Lung (tissue), 12 donors: Measurements from ENCODE around the gene TENT4A. TPM values are rescaled to one million over a fixed set of nuclear protein-coding genes. Genes with fewer than 3 reads are reported as not detected.

Experiments
- ATAC-seq: fragments of 200-7000 bp; cut with Tn5 transposase; one replicate; pipeline ENCODE4 v1.9.1; 2020; ENCODE audit warnings: moderate number of reproducible peaks; ENCODE audit not compliant: insufficient read depth, low FRiP score
- DNase-seq, 3 donors: peaks; one replicate each; pipeline ENCODE4 v3.0.0-alpha.2; 2013 to 2017
- H3K27ac ChIP-seq, 2 donors: one replicate each; pipeline ENCODE4 v1.5.1; 2013; ENCODE audit warnings: mild to moderate bottlenecking in 2 of 2, moderate library complexity in 2 of 2, control low read depth in 1 of 2, inconsistent platforms in 1 of 2, low read depth in 1 of 2, low read length in 1 of 2
- H3K27me3 ChIP-seq, 3 donors: one replicate each; pipeline ENCODE4 v1.5.1; 2013; ENCODE audit warnings: low read length in 2 of 3; ENCODE audit not compliant: control insufficient read depth in 3 of 3, insufficient read depth in 3 of 3
- H3K36me3 ChIP-seq, 4 donors: one replicate each; pipeline ENCODE4 v1.5.1; 2013; ENCODE audit warnings: low read length in 4 of 4, mild to moderate bottlenecking in 1 of 4, moderate library complexity in 1 of 4; ENCODE audit not compliant: control insufficient read depth in 4 of 4, insufficient read depth in 4 of 4
- H3K4me1 ChIP-seq, 5 donors: one replicate each; pipeline ENCODE4 v1.5.1; 2013; ENCODE audit warnings: low read length in 5 of 5, mild to moderate bottlenecking in 2 of 5, moderate library complexity in 1 of 5; ENCODE audit not compliant: control insufficient read depth in 5 of 5, insufficient read depth in 5 of 5
- H3K4me3 ChIP-seq: one replicate; pipeline ENCODE4 v1.5.1; 2013; ENCODE audit warnings: mild to moderate bottlenecking, control low read depth, moderate library complexity
- H3K9ac ChIP-seq, 2 donors: one replicate each; pipeline ENCODE4 v1.5.1; 2013; ENCODE audit warnings: low read length in 2 of 2, control low read depth in 1 of 2; ENCODE audit not compliant: insufficient read depth in 1 of 2
- H3K9me3 ChIP-seq, 4 donors: one replicate each; pipeline ENCODE4 v1.5.1; 2013; ENCODE audit warnings: low read length in 3 of 4, mild to moderate bottlenecking in 1 of 4, moderate library complexity in 1 of 4; ENCODE audit not compliant: control insufficient read depth in 4 of 4, insufficient read depth in 3 of 4
- WGBS, 2 donors: extraction: QIAGEN DNeasy Blood & Tissue Kit; methylation state at CpG; one replicate each; pipeline ENCODE4 v1.1.7; 2013; 5-methylcytosine and 5-hydroxymethylcytosine counted together
- polyA plus RNA-seq, 2 donors: library from polyadenylated mRNA; stranded (reverse); fragments of 200-250 nt; gene quantifications; one replicate each; pipeline ENCODE4 v1.2.1, GENCODE V29; 2013
- total RNA-seq, 2 donors: library from RNA; depleted of rRNA in 1 of 2; stranded (reverse); fragments of >200 nt in 1 of 2; gene quantifications; one replicate each; pipeline ENCODE4 v1.2.1, GENCODE V29; 2014 to 2021
- TF ChIP-seq, protein P1 (sequence below): IDR thresholded peaks from 2 replicates; pipeline ENCODE4 v1.5.1; 2012; ENCODE audit warnings: mild to moderate bottlenecking; ENCODE audit errors: control extremely low read depth, extremely low read depth
- donor health status: control.
- donor health status: control.
- donor health status: Bipolar disorder and iron deficiency.
- donor health status: healthy.
- donor health status: DM: yes; HTN: yes; CAD: no.

TENT4A gene
- total and polyA plus RNA-seq, 4 donors: 9.4 to 46.9 (median 17.3) TPM

DNA sequence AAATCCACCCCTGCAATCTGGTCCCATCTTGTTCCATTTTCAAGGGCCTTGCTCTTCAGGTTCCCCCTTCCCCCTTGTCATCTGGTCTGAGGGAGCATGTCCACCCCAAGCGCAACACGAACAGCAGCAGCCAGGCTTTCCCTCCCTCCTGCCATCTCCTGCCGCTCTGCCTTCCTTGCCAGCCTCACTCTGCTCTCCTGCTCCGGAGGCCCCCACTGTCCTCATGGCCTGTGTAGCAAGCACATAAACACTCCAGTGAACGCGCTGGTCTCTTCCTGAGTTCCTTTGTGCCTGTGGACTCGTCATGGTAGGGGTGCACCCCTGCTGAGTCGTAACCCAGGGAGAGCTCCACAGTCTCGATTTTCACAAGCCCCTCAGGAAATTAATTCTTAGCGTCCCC lies 29.9 kb downstream of the TENT4A start:
- 86 to 88% methylated on average over 10 of the region's 10 CpGs for WGBS, 2 donors
- TF ChIP-seq, protein P1, sequence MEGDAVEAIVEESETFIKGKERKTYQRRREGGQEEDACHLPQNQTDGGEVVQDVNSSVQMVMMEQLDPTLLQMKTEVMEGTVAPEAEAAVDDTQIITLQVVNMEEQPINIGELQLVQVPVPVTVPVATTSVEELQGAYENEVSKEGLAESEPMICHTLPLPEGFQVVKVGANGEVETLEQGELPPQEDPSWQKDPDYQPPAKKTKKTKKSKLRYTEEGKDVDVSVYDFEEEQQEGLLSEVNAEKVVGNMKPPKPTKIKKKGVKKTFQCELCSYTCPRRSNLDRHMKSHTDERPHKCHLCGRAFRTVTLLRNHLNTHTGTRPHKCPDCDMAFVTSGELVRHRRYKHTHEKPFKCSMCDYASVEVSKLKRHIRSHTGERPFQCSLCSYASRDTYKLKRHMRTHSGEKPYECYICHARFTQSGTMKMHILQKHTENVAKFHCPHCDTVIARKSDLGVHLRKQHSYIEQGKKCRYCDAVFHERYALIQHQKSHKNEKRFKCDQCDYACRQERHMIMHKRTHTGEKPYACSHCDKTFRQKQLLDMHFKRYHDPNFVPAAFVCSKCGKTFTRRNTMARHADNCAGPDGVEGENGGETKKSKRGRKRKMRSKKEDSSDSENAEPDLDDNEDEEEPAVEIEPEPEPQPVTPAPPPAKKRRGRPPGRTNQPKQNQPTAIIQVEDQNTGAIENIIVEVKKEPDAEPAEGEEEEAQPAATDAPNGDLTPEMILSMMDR: no peak
- H3K27me3 ChIP-seq: no peaks in the 10 kb centered on the region
- DNase-seq (no peak), ATAC-seq (no peak)
- no peaks in the 10 kb centered on the region for H3K9me3 ChIP-seq
- H3K4me3 ChIP-seq: no peak overlapping the region
- peaks cover 0 to 2% (median 0%) of the 10 kb centered on the region in 5 donors for H3K4me1 ChIP-seq
- no peak overlapping the region for H3K27ac ChIP-seq
- peaks cover 5 to 38% (median 32%) of the 10 kb centered on the region in 4 donors for H3K36me3 ChIP-seq
- H3K9ac ChIP-seq: no peak overlapping the region

DNA sequence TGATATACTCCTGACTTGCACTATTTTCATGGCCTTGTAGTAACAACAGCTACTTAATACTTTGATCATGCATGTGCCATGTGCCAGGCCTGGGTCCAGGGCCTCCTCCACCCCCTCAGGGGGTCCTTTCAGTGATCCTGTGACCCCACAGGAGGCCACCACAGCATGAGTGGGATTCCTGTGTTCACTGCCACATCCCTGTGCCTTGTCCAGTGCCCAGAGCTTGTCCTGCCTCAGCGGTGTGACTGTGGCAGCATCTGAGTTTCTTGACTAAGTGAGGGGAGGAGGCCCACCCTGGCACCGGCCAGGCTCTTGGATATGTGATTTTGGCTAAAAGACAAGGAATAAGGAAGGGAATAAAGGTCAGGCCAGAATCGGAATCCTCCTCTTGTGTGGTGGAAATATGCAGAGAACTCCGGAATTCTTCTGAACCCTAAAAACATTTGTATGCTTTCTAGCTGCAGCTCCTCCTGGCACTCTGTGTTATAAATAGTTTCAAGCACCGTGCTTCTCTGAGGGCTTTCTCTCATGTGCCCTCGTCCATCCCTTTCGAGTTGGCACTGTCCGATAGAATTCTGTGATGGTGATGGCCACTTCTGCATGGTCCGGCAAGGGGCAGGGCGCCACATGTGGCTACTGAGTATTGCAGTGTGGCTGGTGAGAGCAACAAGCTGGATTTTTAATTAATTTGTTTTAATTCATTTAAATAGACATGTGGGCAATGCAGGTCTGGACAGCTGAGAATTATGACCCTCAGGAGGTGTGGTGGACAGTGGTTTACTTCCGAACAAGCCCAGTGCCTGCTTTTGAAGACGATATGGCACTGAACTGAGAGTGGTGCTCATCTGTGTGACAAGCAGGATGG lies 31.8 kb downstream of the TENT4A start:
- Histone ChIP-seq H3K4me3 (no peak overlapping the region), H3K27me3 (no peaks in the 10 kb centered on the region), H3K36me3 (peaks cover 10 to 39% (median 22%) of the 10 kb centered on the region in 4 donors), H3K4me1 (peaks cover 0 to 2% (median 0%) of the 10 kb centered on the region in 5 donors), H3K9ac (no peak overlapping the region), H3K27ac (no peak overlapping the region), H3K9me3 (no peaks in the 10 kb centered on the region)
- DNase-seq: no peak
- TF ChIP-seq, protein P1: no peak
- ATAC-seq: no peak
- 83 to 87% methylated on average over 12 of the region's 12 CpGs for WGBS, 2 donors

DNA sequence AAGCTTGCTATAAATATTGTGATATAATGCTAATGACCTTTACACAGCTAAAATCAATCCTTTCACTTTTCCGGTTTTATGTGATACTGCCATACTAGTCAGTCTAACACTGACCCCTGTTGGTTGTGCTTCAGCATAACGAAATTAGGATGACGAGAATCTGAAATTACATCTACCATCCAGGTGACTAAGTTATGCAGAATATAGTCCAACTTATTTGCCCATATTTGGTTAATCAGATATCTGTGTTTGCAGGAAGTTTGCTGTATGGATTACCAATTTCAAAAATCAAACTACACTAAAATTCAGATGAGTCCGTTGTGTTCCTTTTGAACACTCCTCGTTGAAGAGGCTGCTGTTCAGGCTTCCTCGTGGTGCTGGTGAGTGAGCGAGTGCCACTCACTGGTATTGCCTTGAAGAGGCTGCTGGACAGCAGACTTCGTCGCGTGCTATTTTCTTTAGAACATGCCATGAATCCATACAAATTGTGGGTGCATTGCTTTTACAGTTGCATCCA lies 32.5 kb downstream of the TENT4A start:
- peaks cover 6 to 37% (median 19%) of the 10 kb centered on the region in 4 donors for H3K36me3 ChIP-seq
- H3K27me3 ChIP-seq: no peaks in the 10 kb centered on the region
- ATAC-seq (no peak), DNase-seq (peak in 2 of 3 donors; percentile 51 to 70)
- H3K27ac ChIP-seq: no peak overlapping the region
- peaks cover 0 to 2% (median 0%) of the 10 kb centered on the region in 5 donors for H3K4me1 ChIP-seq
- no peak overlapping the region for H3K4me3 ChIP-seq
- TF ChIP-seq, protein P1: peak; percentile 73
- H3K9me3 ChIP-seq: no peaks in the 10 kb centered on the region
- H3K9ac ChIP-seq: no peak overlapping the region
- WGBS, 2 donors: 68 to 75% methylated on average over 10 of the region's 10 CpGs
